ENCODE results near the gene PHACTR1. TPM values are rescaled to one million over a fixed set of nuclear protein-coding genes. Genes with fewer than 3 reads are reported as not detected.

The PHACTR1 gene
- total and polyA plus RNA-seq, 9 of the 15 experiments (the other 6 are each of a cell fraction or from before 2014, with no cell fraction given) = 11.5 to 32.6 (median 22.0) TPM

GRCh38 chr6:12890171-12890790 is 173.7 kb downstream of the PHACTR1 start (continued):
- TF ChIP-seq CCNT2 (IDR thresholded peaks at IDR 0.05; ENCODE audit: borderline replicate concordance, extremely low read depth, insufficient read length, low read depth, low read length) (no peak), ELK3 (CRISPR knock-in tag; IDR thresholded peaks at IDR 0.05) (no peak), RBM25 (IDR thresholded peaks at IDR 0.05; ENCODE audit: low read depth, low read length, severe bottlenecking) (no peak), ZNF717 (CRISPR knock-in tag; IDR thresholded peaks at IDR 0.05) (no peak), ZKSCAN1 (IDR thresholded peaks at IDR 0.05; ENCODE audit: low read depth, low read length) (peak; percentile 93), CTCF (IDR thresholded peaks at IDR 0.05 in 2 of 3, conservative IDR thresholded peaks at IDR 0.05 in 1 of 3; ENCODE audit: insufficient read depth in 2 of 3, low read depth in 1 of 3, low read length in 3 of 3) (peak; percentile 70 to 77 (median 71)), RBM14 (IDR thresholded peaks at IDR 0.05; ENCODE audit: borderline replicate concordance, insufficient read depth, low read depth, low read length) (no peak), DDX20 (tag; IDR thresholded peaks at IDR 0.05; ENCODE audit: low read depth) (no peak), RREB1 (CRISPR knock-in tag; IDR thresholded peaks at IDR 0.05) (no peak), BRF1 (IDR thresholded peaks at IDR 0.05; ENCODE audit: borderline replicate concordance, extremely low read depth, insufficient read length) (no peak), ZNF347 (CRISPR knock-in tag; IDR thresholded peaks at IDR 0.05; ENCODE audit: low read depth) (no peak), E2F6 (IDR thresholded peaks at IDR 0.05; ENCODE audit: borderline replicate concordance in 1 of 2, extremely low read depth in 1 of 2, insufficient read depth in 1 of 2, insufficient read length in 1 of 2, low read depth in 1 of 2, low read length in 1 of 2, poor library complexity in 1 of 2, severe bottlenecking in 1 of 2) (no peak), YY1 (IDR thresholded peaks at IDR 0.05; ENCODE audit: borderline replicate concordance in 1 of 3, control insufficient read depth in 1 of 3, extremely low read depth in 1 of 3, insufficient read depth in 3 of 3, insufficient read length in 1 of 3, insufficient replicate concordance in 2 of 3, low read depth in 1 of 3, low read length in 2 of 3) (peak in 1 of 3 experiments; percentile 20), RB1 (IDR thresholded peaks at IDR 0.05; ENCODE audit: low read depth) (0 out of 2 replicates have a peak, but pooled peaks have one; percentile 16), HDAC1 (IDR thresholded peaks at IDR 0.05) (no peak)
